ENCODE data around the gene NPL. TPM values are rescaled to one million over a fixed set of nuclear protein-coding genes. Genes with fewer than 3 reads are reported as not detected.

The NPL gene
- total and polyA plus RNA-seq, 2 donors (not counting 3 experiments of a cell fraction or from before 2014, with no cell fraction given): 0.14 to 0.75 TPM

GRCh38 chr1:182795563-182796228 is 6.1 kb downstream of the NPL start:
- TF ChIP-seq MYC (IDR thresholded peaks at IDR 0.05; ENCODE audit: low read depth, low read length): no peak
- TF ChIP-seq MAX (IDR thresholded peaks at IDR 0.05; ENCODE audit: insufficient read depth, insufficient read length): no peak
- no peak for TF ChIP-seq GATA2 (IDR thresholded peaks at IDR 0.05; ENCODE audit: insufficient read depth, insufficient read length, low read depth, low read length)
- no peak for TF ChIP-seq JUN (IDR thresholded peaks at IDR 0.05; ENCODE audit: borderline replicate concordance, insufficient read depth, insufficient read length, low read depth)
- TF ChIP-seq CTCF (IDR thresholded peaks at IDR 0.05; ENCODE audit: extremely low read depth in 1 of 2, insufficient read depth in 1 of 2, low read depth in 1 of 2, low read length in 2 of 2): no peak
- intact Hi-C loops (cut with micrococcal nuclease): no loop called here
- H3K27ac ChIP-seq (ENCODE audit: insufficient read depth, low read depth, low read length): no peak overlapping the region
- no peaks in the 10 kb centered on the region for H3K9me1 ChIP-seq (replicated peaks; ENCODE audit: control insufficient read depth, extremely low read depth, insufficient read depth, low read length)
- no peak for DNase-seq (ENCODE audit: low read depth, low spot score)
- H3K9ac ChIP-seq (replicated peaks; ENCODE audit: extremely low read depth, insufficient read depth, low read length): no peak overlapping the region
- H3K4me3 ChIP-seq (replicated peaks in 1 of 3; ENCODE audit: insufficient read depth in 1 of 3, low read depth in 1 of 3, low read length in 3 of 3): no peak overlapping the region
- H3K4me2 ChIP-seq (ENCODE audit: insufficient read depth, low read length): no peak overlapping the region
- H4K20me1 ChIP-seq (replicated peaks; ENCODE audit: control insufficient read depth, extremely low read depth, insufficient read depth, low read length): no peaks in the 10 kb centered on the region
- ChIA-PET CTCF (interaction anchor here (1.0 kb wide), 1 partner anchor 200 kb away, joined by 3 read pairs; no protein-coding TSS in a partner anchor), POLR2A (no interaction called here)
- H3K9me3 ChIP-seq (replicated peaks; ENCODE audit: control insufficient read depth, insufficient read depth, low read length): no peaks in the 10 kb centered on the region
- no peaks in the 10 kb centered on the region for H3K36me3 ChIP-seq (ENCODE audit: control insufficient read depth in 2 of 2, extremely low read depth in 1 of 2, insufficient read depth in 2 of 2, low read length in 2 of 2)
- dilution Hi-C loops (cut with MboI; ENCODE audit: extremely low pct_ligation_motif_present, low sequenced_read_pairs): no loop called here
- peaks cover 17 to 21% of the 10 kb centered on the region in 2 experiments for H3K27me3 ChIP-seq (ENCODE audit: control insufficient read depth in 2 of 2, insufficient read depth in 2 of 2, low read length in 2 of 2)
- H2AFZ ChIP-seq (ENCODE audit: low read depth, low read length): no peak overlapping the region
- no peaks in the 10 kb centered on the region for H3K79me2 ChIP-seq (ENCODE audit: control insufficient read depth, insufficient read depth, low read length)
- no peaks in the 10 kb centered on the region for H3K4me1 ChIP-seq (ENCODE audit: control insufficient read depth, extremely low read depth, insufficient read depth, low read length)
- no peak for FAIRE-seq
- BruUV-seq (replicated peaks): no TSS peak
